Middle frontal gyrus (tissue), 1 donor: ENCODE results near the gene DHRS2.

ENCODE experiments used
- DNase-seq: peaks from one replicate; pipeline ENCODE4 v3.0.0-alpha.2; 2015; ENCODE audit warnings: low spot score; ENCODE audit errors: extremely low spot score

DHRS2 gene

GRCh38 chr14:23646648-23647549, 10.7 kb downstream of the DHRS2 start:
- DNase-seq: no peak

DNA sequence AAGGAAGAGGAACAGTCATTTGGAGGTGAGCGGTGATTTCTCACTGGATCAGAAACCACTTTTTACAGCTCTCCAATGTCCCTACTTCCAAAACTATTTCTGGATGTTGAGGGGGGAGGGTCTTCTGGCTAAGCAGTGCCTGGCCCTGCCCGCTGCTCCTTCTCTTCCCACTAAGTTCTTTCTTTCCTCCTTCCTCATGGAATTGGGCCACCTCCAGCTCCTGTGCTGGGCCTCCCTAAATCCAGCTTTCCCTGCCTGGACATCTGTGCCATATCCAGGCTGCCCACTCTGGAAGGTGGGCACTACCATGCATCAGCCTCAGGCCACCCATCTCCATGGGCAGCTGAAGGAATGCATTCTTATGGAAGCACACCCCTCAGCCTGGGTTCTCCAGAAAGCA, 11.5 kb downstream of the DHRS2 start:
- DNase-seq: no peak

- DNase-seq: no peak
Measured at GRCh38 chr14:23648764-23649460, 12.7 kb downstream of the DHRS2 start.

GRCh38 chr14:23650506-23650905, 14.3 kb downstream of the DHRS2 start:
- no peak for DNase-seq

DNA sequence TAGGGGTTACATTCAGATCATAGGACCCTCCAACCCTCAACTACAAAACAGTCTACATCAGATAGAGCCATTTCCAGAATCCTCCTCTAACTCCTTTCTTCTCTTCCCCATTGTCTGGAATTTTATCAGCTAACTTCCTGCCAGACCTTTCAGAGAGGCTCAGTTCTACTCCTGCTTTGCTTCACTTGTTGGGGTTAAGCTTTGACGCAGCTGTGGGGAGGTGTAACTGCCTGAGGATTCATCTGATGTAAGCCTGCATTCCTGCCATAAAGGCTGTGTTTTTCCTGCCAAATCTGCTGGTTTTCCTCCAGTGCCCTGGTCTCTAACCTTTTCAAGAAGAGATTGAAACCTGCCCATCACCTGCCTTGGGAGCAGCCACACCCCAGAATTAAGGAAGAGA, 16.9 kb downstream of the DHRS2 start:
- DNase-seq: no peak

DNA sequence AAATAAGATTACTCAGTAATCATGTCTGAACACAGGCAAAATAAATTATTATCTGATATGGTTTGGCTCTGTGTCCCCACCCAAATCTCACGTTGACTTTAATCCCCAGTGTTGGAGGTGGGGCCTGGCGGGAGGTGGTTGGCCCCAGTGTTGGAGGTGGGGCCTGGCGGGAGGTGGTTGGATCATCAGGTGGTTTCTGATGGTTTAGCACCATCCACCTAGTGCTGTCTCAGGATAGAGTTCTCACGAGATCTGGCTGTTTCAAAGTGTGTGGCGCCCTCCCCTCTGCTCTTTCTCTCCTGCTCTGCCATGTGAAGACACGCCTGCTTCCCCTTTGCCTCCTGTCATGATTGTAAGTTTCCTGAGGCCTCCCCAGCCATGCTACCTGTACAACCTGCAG, 18.1 kb downstream of the DHRS2 start:
- no peak for DNase-seq

GRCh38 chr14:23657959-23658470, 21.9 kb downstream of the DHRS2 start:
- DNase-seq: no peak

DNA sequence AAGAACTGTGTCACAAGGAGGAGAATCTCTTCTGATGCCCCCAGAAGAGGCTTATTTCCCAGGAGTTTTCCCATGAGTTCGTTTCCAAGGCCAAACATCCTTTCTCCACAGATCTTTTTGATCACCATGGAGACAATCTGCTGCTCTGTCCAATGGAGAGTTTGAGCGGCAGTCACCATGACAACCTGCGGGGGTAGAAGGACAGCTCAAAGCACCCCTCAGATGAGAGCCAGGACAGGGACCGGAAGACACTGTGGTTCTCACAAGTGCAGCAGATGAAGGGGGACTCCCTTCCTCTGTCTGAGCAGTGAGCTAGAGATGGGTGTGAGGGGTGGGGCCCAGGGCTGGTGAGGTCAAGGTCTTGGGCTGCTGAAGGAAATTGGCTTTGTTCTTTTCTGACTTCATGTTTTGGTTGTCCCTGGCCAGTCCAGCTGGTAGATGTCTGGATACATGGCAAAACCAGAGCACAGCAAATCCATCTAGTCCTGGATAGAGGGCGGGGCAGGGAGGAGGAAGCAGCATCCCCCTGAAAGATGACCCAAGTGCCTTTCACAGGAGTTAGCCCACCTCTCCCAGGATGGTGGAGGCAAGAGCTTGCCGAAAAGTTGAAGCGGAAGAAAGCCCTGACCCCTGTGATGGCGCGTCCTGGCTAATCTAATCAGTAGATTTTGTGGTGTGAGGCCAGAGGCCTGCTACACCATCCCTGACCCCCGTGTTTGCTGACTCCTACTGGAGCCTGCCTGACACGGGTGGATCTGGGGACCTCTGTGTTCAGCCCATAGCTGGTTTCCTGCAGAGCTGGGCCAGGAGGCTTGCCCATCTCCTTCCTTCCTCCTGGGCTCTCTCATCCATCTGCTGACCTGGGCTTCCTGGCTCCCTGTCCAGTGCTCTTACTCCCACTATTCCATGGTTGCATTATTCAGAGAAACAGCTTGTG, 24.4 kb downstream of the DHRS2 start:
- DNase-seq: peak; percentile 14

GRCh38 chr14:23661542-23661941, 25.4 kb downstream of the DHRS2 start:
- no peak for DNase-seq

DNA sequence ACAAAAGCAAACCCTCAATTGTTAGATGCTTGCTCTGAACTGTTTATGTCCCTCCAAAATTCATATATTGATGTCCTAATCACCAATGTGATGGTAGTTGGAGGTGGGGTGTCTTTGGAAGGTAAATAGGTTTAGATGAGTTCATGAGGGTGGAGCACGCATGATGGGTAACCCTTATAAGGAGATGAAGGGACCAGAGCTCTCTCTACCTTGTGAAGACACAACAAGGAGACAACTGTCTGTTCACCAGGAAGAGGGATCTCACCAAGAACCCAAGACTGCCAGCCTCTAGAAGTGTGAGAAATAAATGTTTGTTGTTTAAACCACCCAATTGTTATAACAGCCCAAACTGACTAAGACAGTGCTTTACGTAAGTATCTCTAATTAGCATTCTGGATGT, 27.0 kb downstream of the DHRS2 start:
- DNase-seq: no peak

DNA sequence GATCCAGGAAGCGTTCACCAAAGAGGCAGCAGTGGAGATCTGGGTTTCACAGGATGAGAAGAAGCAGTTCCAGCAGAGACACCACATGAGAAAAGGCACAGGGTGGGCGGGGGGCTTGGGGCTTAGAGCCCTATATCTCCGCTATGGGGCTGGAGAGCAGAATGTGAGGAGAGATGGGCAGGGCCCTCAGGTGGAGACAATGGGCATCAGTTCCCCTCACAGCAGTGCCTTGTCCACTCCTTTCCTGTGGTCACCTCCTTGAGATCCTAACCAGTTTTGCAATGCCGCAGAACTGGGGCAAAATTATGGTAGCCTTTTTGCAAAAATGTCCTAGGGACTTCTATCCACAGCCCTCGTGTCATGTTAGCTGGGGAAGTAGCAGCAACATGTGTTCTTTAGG, 27.5 kb downstream of the DHRS2 start:
- no peak for DNase-seq

GRCh38 chr14:23664207-23664885, 28.2 kb downstream of the DHRS2 start:
- DNase-seq: no peak

- no peak for DNase-seq
Measured at GRCh38 chr14:23665302-23666016, 29.3 kb downstream of the DHRS2 start.

DNA sequence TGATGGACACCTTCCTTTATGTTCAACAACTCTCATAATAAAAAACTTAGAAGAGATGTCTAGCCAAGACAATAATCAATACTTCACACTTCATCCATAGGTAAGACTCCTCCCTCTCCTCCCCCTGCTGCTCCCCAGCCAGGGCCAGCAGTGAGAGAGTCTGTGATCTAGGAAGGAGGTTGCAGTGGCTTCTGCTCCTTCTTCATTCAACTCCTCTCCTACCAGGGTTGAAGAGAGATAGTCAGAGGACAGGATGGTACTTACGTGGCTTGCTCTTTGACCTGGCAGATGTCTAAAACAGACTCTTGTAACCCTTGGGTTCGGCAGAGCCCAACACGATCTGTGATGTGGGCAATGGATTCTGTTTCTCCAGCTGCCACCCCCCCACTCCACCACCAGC, 31.0 kb downstream of the DHRS2 start:
- no peak for DNase-seq

GRCh38 chr14:23669441-23669840, 33.3 kb downstream of the DHRS2 start:
- no peak for DNase-seq

DNA sequence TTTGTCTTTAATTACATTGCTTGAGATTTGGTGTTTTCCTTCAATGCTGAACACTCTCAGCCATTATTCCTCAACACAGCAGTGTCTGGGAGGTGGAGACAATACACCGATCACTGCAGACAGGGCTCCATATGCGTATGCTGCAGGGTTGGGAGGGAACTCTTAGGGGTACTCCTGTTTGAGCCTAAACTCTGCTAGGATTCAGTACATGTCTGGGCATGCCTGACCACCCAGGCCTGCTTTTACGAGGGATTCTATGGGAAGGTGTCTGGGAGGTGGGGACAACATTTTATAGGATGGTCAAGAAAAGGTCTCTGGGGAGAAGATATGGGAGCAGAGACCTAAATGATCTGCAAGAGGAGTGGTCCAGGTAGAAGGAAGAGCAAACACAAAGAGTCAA, 34.3 kb downstream of the DHRS2 start:
- DNase-seq: no peak

DNA sequence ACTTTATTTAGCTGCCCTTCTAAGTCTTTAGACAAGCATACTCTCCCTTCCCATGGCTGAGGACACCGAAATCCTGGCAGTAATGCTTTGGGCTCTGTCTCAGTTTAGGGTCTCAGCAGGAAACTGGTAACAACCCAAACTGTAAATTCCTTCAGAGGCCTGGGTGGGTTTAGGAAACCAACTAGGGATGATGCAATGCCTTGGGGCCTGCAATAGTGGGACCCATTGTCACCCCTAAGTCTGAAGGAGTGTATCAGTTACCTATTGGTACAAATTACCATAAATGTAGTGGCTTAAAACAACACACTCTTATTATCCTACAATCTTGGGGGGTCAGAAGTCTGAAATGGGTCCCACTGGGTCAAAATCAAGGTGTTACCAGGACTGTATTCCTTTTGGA, 36.0 kb downstream of the DHRS2 start:
- DNase-seq: no peak

DNA sequence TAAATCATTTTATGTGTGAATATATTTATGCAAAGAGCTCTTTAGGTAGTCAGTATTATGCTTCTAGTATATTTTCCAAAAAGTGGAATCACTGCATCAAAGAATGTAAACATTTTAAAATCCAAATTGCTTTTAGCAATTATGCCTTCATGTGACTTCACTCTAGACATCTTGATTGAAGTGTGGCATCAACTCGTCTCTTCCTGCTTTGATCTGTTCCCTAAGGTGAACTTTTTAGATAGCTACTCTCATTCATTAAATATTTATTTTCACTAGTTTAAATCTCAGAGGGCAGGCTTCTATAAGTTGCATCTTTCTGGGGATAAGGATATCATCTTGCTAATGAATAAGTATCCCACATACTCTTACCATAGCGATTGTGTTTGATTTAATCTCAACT, 39.2 kb downstream of the DHRS2 start:
- no peak for DNase-seq

- no peak for DNase-seq
Measured at GRCh38 chr14:23675906-23676305, 39.7 kb downstream of the DHRS2 start.

- DNase-seq: no peak
Measured at GRCh38 chr14:23681337-23681736, 45.2 kb downstream of the DHRS2 start.
